ENCODE measurements around the gene SLC25A45.

DNA sequence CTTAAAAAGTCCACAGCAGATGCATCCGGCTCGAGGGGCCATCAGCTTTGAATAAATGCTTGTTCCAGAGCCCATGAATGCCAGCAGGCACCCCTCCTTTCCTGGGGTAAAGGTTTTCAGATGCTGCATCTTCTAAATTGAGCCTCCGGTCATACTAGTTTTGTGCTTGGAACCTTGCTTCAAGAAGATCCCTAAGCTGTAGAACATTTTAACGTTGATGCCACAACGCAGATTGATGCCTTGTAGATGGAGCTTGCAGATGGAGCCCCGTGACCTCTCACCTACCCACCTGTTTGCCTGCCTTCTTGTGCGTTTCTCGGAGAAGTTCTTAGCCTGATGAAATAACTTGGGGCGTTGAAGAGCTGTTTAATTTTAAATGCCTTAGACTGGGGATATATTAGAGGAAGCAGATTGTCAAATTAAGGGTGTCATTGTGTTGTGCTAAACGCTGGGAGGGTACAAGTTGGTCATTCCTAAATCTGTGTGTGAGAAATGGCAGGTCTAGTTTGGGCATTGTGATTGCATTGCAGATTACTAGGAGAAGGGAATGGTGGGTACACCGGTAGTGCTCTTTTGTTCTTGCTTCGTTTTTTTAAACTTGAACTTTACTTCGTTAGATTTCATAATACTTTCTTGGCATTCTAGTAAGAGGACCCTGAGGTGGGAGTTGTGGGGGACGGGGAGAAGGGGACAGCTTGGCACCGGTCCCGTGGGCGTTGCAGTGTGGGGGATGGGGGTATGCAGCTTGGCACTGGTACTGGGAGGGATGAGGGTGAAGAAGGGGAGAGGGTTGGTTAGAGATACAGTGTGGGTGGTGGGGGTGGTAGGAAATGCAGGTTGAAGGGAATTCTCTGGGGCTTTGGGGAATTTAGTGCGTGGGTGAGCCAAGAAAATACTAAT, 42.0 kb upstream of the SLC25A45 start:
- no peak for TF ChIP-seq CTCF (IDR thresholded peaks at IDR 0.05; ENCODE audit: low read depth, low read length, poor library complexity, severe bottlenecking)
- no peak for TF ChIP-seq EZH2phosphoT487 (IDR thresholded peaks at IDR 0.05; ENCODE audit: borderline replicate concordance, low read length)
